Measurements from ENCODE around the gene BATF2.

DNA sequence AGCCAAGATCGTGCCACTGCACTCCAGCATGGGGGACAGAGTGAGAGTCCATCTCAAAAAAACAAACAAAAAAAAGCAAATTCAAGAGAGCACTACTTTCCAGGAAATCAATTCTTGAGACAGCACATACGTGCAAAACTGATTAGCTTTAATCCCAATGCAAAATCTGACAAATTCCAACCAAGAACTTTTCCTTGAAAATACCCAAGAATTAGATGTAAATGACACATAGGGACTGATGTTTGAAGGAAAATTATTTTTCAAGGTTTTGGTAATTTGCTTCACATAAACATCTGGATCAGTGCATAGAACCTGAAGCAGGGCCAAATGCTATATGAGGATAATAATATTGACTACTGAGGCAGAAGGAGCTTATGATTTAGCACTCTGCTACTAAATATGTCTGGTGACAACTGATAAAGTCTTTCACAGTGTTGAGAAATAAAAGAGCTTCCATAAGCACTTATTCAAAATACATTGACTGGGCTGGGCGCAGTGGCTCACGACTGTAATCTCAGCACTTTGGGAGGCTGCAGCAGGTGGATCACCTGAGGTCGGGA is 33.6 kb downstream of the BATF2 start:
- TF ChIP-seq TAF1 (IDR thresholded peaks at IDR 0.05; ENCODE audit: borderline replicate concordance, low read depth, low read length) (no peak), POLR2A (IDR thresholded peaks at IDR 0.05; ENCODE audit: low read depth, low read length) (no peak), POLR2AphosphoS5 (IDR thresholded peaks at IDR 0.05; ENCODE audit: low read depth, low read length) (no peak)

Data from GM12892 (cell line).